HCT116 (cell line): ENCODE data around the gene ZEB1. TPM values are rescaled to one million over a fixed set of nuclear protein-coding genes. Genes with fewer than 3 reads are reported as not detected.

Experiments used
- ATAC-seq: fragments of 200-7000 bp; cut with Tn5 transposase; 2 replicates; pipeline ENCODE4 v1.9.1; 2020; ENCODE audit warnings: mild to moderate bottlenecking, moderate library complexity
- BruUV-seq: library from RNA; stranded (reverse); fragments of 400-500 nt; replicated peaks from 2 replicates; lab custom pipeline; 2021; lab: Mats Ljungman, UMichigan
- CTCF ChIA-PET: fragments of 300-600 bp; sonication (Branson Sonifier 250); formaldehyde crosslinking; loops from one replicate; lab custom pipeline; 2021; ENCODE audit warnings: antibody characterized with exemption; lab: Charles Lee
- POLR2A ChIA-PET: fragments of 300-600, 350-600 bp; sonication (Branson Sonifier 250); formaldehyde crosslinking; loops from one replicate; lab custom pipeline; 2021; ENCODE audit warnings: antibody characterized with exemption; lab: Charles Lee
- RAD21 ChIA-PET, 2 experiments: fragments of 300-600 bp; sonication (Branson Sonifier 250); formaldehyde crosslinking; loops; one replicate each; lab custom pipeline; 2023; ENCODE audit warnings: low total read pairs in 2 of 2; ENCODE audit not compliant: uncharacterized antibody in 2 of 2, unreplicated experiment in 2 of 2, low non-redundant PET in 1 of 2; lab: Charles Lee
- DNase-seq: peaks from one replicate; pipeline ENCODE4 v3.0.0-alpha.2; 2010; ENCODE audit warnings: low read depth, low spot score
- H2AFZ ChIP-seq: fragments of 200-600 bp; shearing (Covaris generic), sonication (generic); 2 replicates; pipeline ENCODE4 v1.6.1; 2017; ENCODE audit warnings: low read depth, mixed run types, mixed read lengths, antibody characterized with exemption, low read length; ENCODE audit not compliant: poor library complexity, severe bottlenecking
- H3K27ac ChIP-seq: 2 replicates; pipeline ENCODE4 v1.5.1; 2012; ENCODE audit warnings: low read depth, low read length
- H3K27me3 ChIP-seq: fragments of 200-600 bp; sonication (generic); 2 replicates; pipeline ENCODE4 v1.6.1; 2016; ENCODE audit warnings: mixed run types, low read length, mixed read lengths; ENCODE audit not compliant: insufficient read depth
- H3K36me3 ChIP-seq, 2 experiments: fragments of 200-500 bp in 1 of 2; fragments of 200-600 bp in 1 of 2; sonication (Bioruptor generic) in 1 of 2; sonication (generic) in 1 of 2; 2 replicates each; pipeline versions ENCODE4 v1.5.1 to v1.6.1; 2014 to 2016; ENCODE audit warnings: low read length in 2 of 2, inconsistent platforms in 1 of 2, mixed read lengths in 1 of 2, mixed run types in 1 of 2; ENCODE audit not compliant: insufficient read depth in 2 of 2, control insufficient read depth in 1 of 2
- H3K4me1 ChIP-seq, 2 experiments: fragments of 200-600 bp in 1 of 2; sonication (generic) in 1 of 2; 2 replicates each; pipeline versions ENCODE4 v1.5.1 to v1.6.1; 2012 to 2017; ENCODE audit warnings: low read length in 2 of 2, inconsistent platforms in 1 of 2, mild to moderate bottlenecking in 1 of 2, mixed read lengths in 1 of 2, mixed run types in 1 of 2, moderate library complexity in 1 of 2; ENCODE audit not compliant: insufficient read depth in 2 of 2, control insufficient read depth in 1 of 2
- H3K4me2 ChIP-seq: fragments of 200-600 bp; sonication (generic); 2 replicates; pipeline ENCODE4 v1.6.1; 2017; ENCODE audit warnings: mixed run types, low read length, mixed read lengths
- H3K4me3 ChIP-seq, 2 experiments: fragments of 200-600 bp in 1 of 2; sonication (generic) in 1 of 2; replicated peaks in 1 of 2; 2 replicates each; pipeline ENCODE4 v1.5.1; 2011 to 2016; ENCODE audit warnings: low read length in 2 of 2, control low read depth in 1 of 2, low read depth in 1 of 2, mild to moderate bottlenecking in 1 of 2, mixed read lengths in 1 of 2, mixed run types in 1 of 2
- H3K79me2 ChIP-seq: fragments of 200-600 bp; sonication (generic); 2 replicates; pipeline ENCODE4 v1.6.1; 2017; ENCODE audit warnings: mild to moderate bottlenecking, mixed run types, low read length, moderate library complexity, mixed read lengths; ENCODE audit not compliant: insufficient read depth
- H3K9ac ChIP-seq: fragments of 200-600 bp; sonication (generic); 2 replicates; pipeline ENCODE4 v1.6.1; 2016; ENCODE audit warnings: low read length, mixed read lengths
- H3K9me2 ChIP-seq: fragments of 200-600 bp; sonication (generic), shearing (Covaris generic); 2 replicates; pipeline ENCODE4 v1.6.1; 2017; ENCODE audit warnings: mixed run types, mild to moderate bottlenecking, moderate library complexity; ENCODE audit not compliant: insufficient read depth
- H3K9me3 ChIP-seq, 2 experiments: fragments of 200-500 bp in 1 of 2; fragments of 200-600 bp in 1 of 2; sonication (Bioruptor generic) in 1 of 2; sonication (generic) in 1 of 2; 2 replicates each; pipeline ENCODE4 v1.6.1; 2014 to 2017; ENCODE audit warnings: low read length in 2 of 2, mixed read lengths in 2 of 2, inconsistent platforms in 1 of 2, low read depth in 1 of 2, mild to moderate bottlenecking in 1 of 2, mixed run types in 1 of 2, moderate library complexity in 1 of 2; ENCODE audit not compliant: control insufficient read depth in 1 of 2, insufficient read depth in 1 of 2
- H4K20me1 ChIP-seq: fragments of 200-600 bp; sonication (generic), shearing (Covaris generic); 2 replicates; pipeline ENCODE4 v1.6.1; 2017; ENCODE audit warnings: mixed run types, mild to moderate bottlenecking, moderate library complexity; ENCODE audit not compliant: insufficient read depth
- CEBPB ChIP-seq: IDR thresholded peaks from 2 replicates; pipeline ENCODE4 v1.6.1; 2012; ENCODE audit warnings: low read depth
- EZH2 ChIP-seq: fragments of 200-600 bp; sonication (generic); IDR thresholded peaks from 2 replicates; pipeline ENCODE4 v1.6.1; 2017; ENCODE audit warnings: antibody characterized with exemption, mixed run types
- EZH2phosphoT487 ChIP-seq: fragments of 200-600 bp; IDR thresholded peaks from 2 replicates; pipeline ENCODE4 v1.6.1; 2018; ENCODE audit warnings: antibody characterized with exemption, borderline replicate concordance
- FOSL1 ChIP-seq: IDR thresholded peaks from 2 replicates; pipeline ENCODE4 v1.6.1; 2012; ENCODE audit warnings: low read depth
- POLR2A ChIP-seq: IDR thresholded peaks from 2 replicates; pipeline ENCODE4 v1.7.0; 2011; ENCODE audit warnings: borderline replicate concordance; ENCODE audit not compliant: insufficient read depth, insufficient read length; ENCODE audit errors: extremely low read depth
- REST ChIP-seq: IDR thresholded peaks from 2 replicates; pipeline ENCODE4 v1.6.1; 2012; ENCODE audit warnings: low read depth
- SIN3A ChIP-seq: IDR thresholded peaks from 2 replicates; pipeline ENCODE4 v1.6.1; 2012; ENCODE audit warnings: low read depth
- SP1 ChIP-seq: IDR thresholded peaks from 2 replicates; pipeline ENCODE4 v1.6.1; 2012; ENCODE audit warnings: low read depth
- TCF7L2 ChIP-seq: IDR thresholded peaks from 2 replicates; pipeline ENCODE4 v1.7.0; 2011; ENCODE audit warnings: borderline replicate concordance, inconsistent platforms; ENCODE audit not compliant: insufficient read depth, insufficient read length; ENCODE audit errors: extremely low read depth
- ZFX ChIP-seq: fragments of 450-650 bp; IDR thresholded peaks from 2 replicates; pipeline ENCODE4 v1.6.1; 2017
- ZNF274 ChIP-seq: fragments of 200-500 bp; sonication (Bioruptor generic); IDR thresholded peaks from 2 replicates; pipeline ENCODE4 v1.6.1; 2014; ENCODE audit warnings: mild to moderate bottlenecking, low read depth, low read length, inconsistent platforms
- intact Hi-C: fragments of 100-400 bp; cut with micrococcal nuclease; formaldehyde crosslinking; loops from 2 replicates; pipeline ENCODE4 v1.10.0; 2022
- total RNA-seq: library from RNA; stranded (reverse); gene quantifications from one replicate; pipeline ENCODE4 v1.2.1, GENCODE V29; 2021; ENCODE audit not compliant: unreplicated experiment
- TF ChIP-seq, protein P1 (sequence below): IDR thresholded peaks from 2 replicates; pipeline ENCODE4 v1.6.1; 2012

The ZEB1 gene
- total RNA-seq, 1 experiment from 2014 or later = 3.4 TPM

GRCh38 chr10:31536302-31536701 is 217.3 kb downstream of the ZEB1 start (continued):
- no peak for TF ChIP-seq TCF7L2
- TF ChIP-seq ZFX = no peak
- TF ChIP-seq SP1 = no peak
- TF ChIP-seq ZNF274 = no peak

GRCh38 chr10:31549896-31550295 is 230.9 kb downstream of the ZEB1 start:
- no peaks in the 10 kb centered on the region; a peak in 1 of 4 replicates for H3K9me3 ChIP-seq
- ChIA-PET POLR2A (no interaction called here), CTCF (no interaction called here), RAD21 (no interaction called here)
- ATAC-seq (no peak), DNase-seq (no peak)
- H3K4me2 ChIP-seq = no peak overlapping the region
- intact Hi-C loops = no loop called here
- H2AFZ ChIP-seq = no peak overlapping the region
- H3K27me3 ChIP-seq = no peaks in the 10 kb centered on the region
- no peak overlapping the region for H3K9ac ChIP-seq
- H3K4me3 ChIP-seq = no peak overlapping the region
- no peaks in the 10 kb centered on the region for H3K4me1 ChIP-seq
- no peaks in the 10 kb centered on the region for H4K20me1 ChIP-seq
- no TSS peak for BruUV-seq
- no peaks in the 10 kb centered on the region for H3K36me3 ChIP-seq
- no peak overlapping the region for H3K27ac ChIP-seq
- H3K9me2 ChIP-seq = no peaks in the 10 kb centered on the region
- no peaks in the 10 kb centered on the region for H3K79me2 ChIP-seq
- TF ChIP-seq POLR2A (no peak), SP1 (no peak), EZH2 (no peak), ZNF274 (no peak), REST (no peak), FOSL1 (no peak), SIN3A (no peak), CEBPB (no peak), EZH2phosphoT487 (no peak)
- TF ChIP-seq, protein P1, sequence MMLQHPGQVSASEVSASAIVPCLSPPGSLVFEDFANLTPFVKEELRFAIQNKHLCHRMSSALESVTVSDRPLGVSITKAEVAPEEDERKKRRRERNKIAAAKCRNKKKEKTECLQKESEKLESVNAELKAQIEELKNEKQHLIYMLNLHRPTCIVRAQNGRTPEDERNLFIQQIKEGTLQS = no peak
